H9 (cell line): ENCODE data around the gene AGO3. TPM values are rescaled to one million over a fixed set of nuclear protein-coding genes. Genes with fewer than 3 reads are reported as not detected.

ENCODE experiments used
- DNase-seq: peaks from one replicate; pipeline ENCODE4 v3.0.0-alpha.2; 2017
- H2AFZ ChIP-seq: one replicate; pipeline ENCODE4 v1.6.1; 2013; ENCODE audit warnings: mild to moderate bottlenecking, low read length, control low read depth, moderate library complexity
- H2AK5ac ChIP-seq: 2 replicates; pipeline ENCODE4 v1.6.1; 2013; ENCODE audit warnings: low read length, control low read depth, mixed read lengths; ENCODE audit not compliant: insufficient read length
- H2BK120ac ChIP-seq: one replicate; pipeline ENCODE4 v1.6.1; 2013; ENCODE audit warnings: low read depth, mild to moderate bottlenecking, low read length, control low read depth, inconsistent platforms; ENCODE audit not compliant: poor library complexity, severe bottlenecking
- H2BK12ac ChIP-seq: 2 replicates; pipeline ENCODE4 v1.6.1; 2013; ENCODE audit warnings: low read length, control low read depth, mixed read lengths, low read depth; ENCODE audit not compliant: insufficient read length
- H2BK15ac ChIP-seq: 2 replicates; pipeline ENCODE4 v1.6.1; 2013; ENCODE audit warnings: low read depth, low read length, control low read depth
- H2BK20ac ChIP-seq: one replicate; pipeline ENCODE4 v1.6.1; 2013; ENCODE audit warnings: low read depth, mild to moderate bottlenecking, low read length, control low read depth, inconsistent platforms; ENCODE audit not compliant: poor library complexity, severe bottlenecking
- H2BK5ac ChIP-seq: 2 replicates; pipeline ENCODE4 v1.6.1; 2013; ENCODE audit warnings: low read length, control low read depth, mixed read lengths; ENCODE audit not compliant: insufficient read length
- H3K14ac ChIP-seq: 2 replicates; pipeline ENCODE4 v1.6.1; 2013; ENCODE audit warnings: low read length, control low read depth; ENCODE audit not compliant: insufficient read depth
- H3K18ac ChIP-seq: 2 replicates; pipeline ENCODE4 v1.6.1; 2013; ENCODE audit warnings: low read depth, mild to moderate bottlenecking, mixed read lengths, low read length, control low read depth; ENCODE audit not compliant: insufficient read length
- H3K23ac ChIP-seq: 2 replicates; pipeline ENCODE4 v1.6.1; 2013; ENCODE audit warnings: low read length, control low read depth, mixed read lengths, low read depth; ENCODE audit not compliant: insufficient read length
- H3K23me2 ChIP-seq: 2 replicates; pipeline ENCODE4 v1.6.1; 2013; ENCODE audit warnings: low read depth, mild to moderate bottlenecking, mixed read lengths, low read length, control low read depth; ENCODE audit not compliant: insufficient read length, poor library complexity, severe bottlenecking
- H3K27ac ChIP-seq: 2 replicates; pipeline ENCODE4 v1.5.1; 2013; ENCODE audit warnings: low read length, control low read depth, mixed read lengths, low read depth; ENCODE audit not compliant: insufficient read length
- H3K27me3 ChIP-seq: 2 replicates; pipeline ENCODE4 v1.6.1; 2013; ENCODE audit warnings: low read length, control low read depth, inconsistent platforms; ENCODE audit not compliant: insufficient read depth
- H3K4ac ChIP-seq: 2 replicates; pipeline ENCODE4 v1.6.1; 2013; ENCODE audit warnings: low read depth, mild to moderate bottlenecking, control low read depth, inconsistent platforms, low read length, moderate library complexity
- H3K4me1 ChIP-seq: 2 replicates; pipeline ENCODE4 v1.6.1; 2013; ENCODE audit warnings: low read length, control low read depth, inconsistent platforms; ENCODE audit not compliant: insufficient read depth
- H3K4me2 ChIP-seq: 2 replicates; pipeline ENCODE4 v1.6.1; 2013; ENCODE audit warnings: low read length, control low read depth, mixed read lengths; ENCODE audit not compliant: insufficient read length, insufficient read depth
- H3K56ac ChIP-seq: 2 replicates; pipeline ENCODE4 v1.6.1; 2013; ENCODE audit warnings: low read depth, mild to moderate bottlenecking, mixed read lengths, low read length, control low read depth; ENCODE audit not compliant: insufficient read length
- H3K79me1 ChIP-seq: 2 replicates; pipeline ENCODE4 v1.6.1; 2013; ENCODE audit warnings: low read depth, mild to moderate bottlenecking, moderate library complexity, low read length, control low read depth, inconsistent platforms; ENCODE audit not compliant: insufficient read depth, poor library complexity, severe bottlenecking
- H3K79me2 ChIP-seq: 2 replicates; pipeline ENCODE4 v1.6.1; 2013; ENCODE audit warnings: low read length, control low read depth, inconsistent platforms; ENCODE audit not compliant: insufficient read depth
- H3K9ac ChIP-seq: 2 replicates; pipeline ENCODE4 v1.6.1; 2013; ENCODE audit warnings: low read length, control low read depth, mixed read lengths; ENCODE audit not compliant: insufficient read length; ENCODE audit errors: extremely low read depth
- H3K9me3 ChIP-seq: one replicate; pipeline ENCODE4 v1.6.1; 2013; ENCODE audit warnings: low read depth, low read length, inconsistent platforms; ENCODE audit not compliant: control insufficient read depth
- H3T11ph ChIP-seq: one replicate; pipeline ENCODE4 v1.6.1; 2013; ENCODE audit warnings: mild to moderate bottlenecking, low read length, control low read depth, inconsistent platforms
- H4K20me1 ChIP-seq: one replicate; pipeline ENCODE4 v1.6.1; 2013; ENCODE audit not compliant: control insufficient read depth, insufficient read length, insufficient read depth
- H4K5ac ChIP-seq: 2 replicates; pipeline ENCODE4 v1.6.1; 2013; ENCODE audit warnings: low read depth, mild to moderate bottlenecking, mixed read lengths, low read length, control low read depth; ENCODE audit not compliant: insufficient read length
- H4K8ac ChIP-seq: replicated peaks from 2 replicates; pipeline ENCODE4 v1.6.1; 2013; ENCODE audit warnings: low read length, control low read depth, mixed read lengths, low read depth; ENCODE audit not compliant: insufficient read length
- H4K91ac ChIP-seq: 2 replicates; pipeline ENCODE4 v1.6.1; 2013; ENCODE audit warnings: low read depth, mild to moderate bottlenecking, moderate library complexity, mixed read lengths, low read length, control low read depth; ENCODE audit not compliant: insufficient read length
- H3K27ac Mint-ChIP-seq, 3 experiments: 2 replicates in 2 of 3; 3 replicates in 1 of 3; pipeline ENCODE4 v1.8.0; 2020 to 2021; ENCODE audit warnings: mixed read lengths in 3 of 3, mild to moderate bottlenecking in 1 of 3, moderate library complexity in 1 of 3
- H3K27me3 Mint-ChIP-seq: 2 replicates; pipeline ENCODE4 v1.8.0; 2021; ENCODE audit warnings: low read depth, mild to moderate bottlenecking, moderate library complexity, mixed read lengths
- H3K36me3 Mint-ChIP-seq, 3 experiments: 2 replicates in 2 of 3; 3 replicates in 1 of 3; pipeline ENCODE4 v1.8.0; 2020 to 2021; ENCODE audit warnings: low read depth in 3 of 3, mixed read lengths in 3 of 3; ENCODE audit not compliant: insufficient read depth in 1 of 3
- H3K4me1 Mint-ChIP-seq, 2 experiments: 2 replicates each; pipeline ENCODE4 v1.8.0; 2020; ENCODE audit warnings: mixed read lengths in 2 of 2
- H3K4me3 Mint-ChIP-seq, 2 experiments: 2 replicates in 1 of 2; 3 replicates in 1 of 2; pipeline ENCODE4 v1.8.0; 2020 to 2021; ENCODE audit warnings: mild to moderate bottlenecking in 2 of 2, mixed read lengths in 2 of 2, moderate library complexity in 1 of 2
- H3K9me3 Mint-ChIP-seq, 2 experiments: 2 replicates in 1 of 2; 3 replicates in 1 of 2; pipeline ENCODE4 v1.8.0; 2020; ENCODE audit warnings: mild to moderate bottlenecking in 2 of 2, mixed read lengths in 2 of 2, moderate library complexity in 1 of 2
- CTCF ChIP-seq: fragments of 200-600 bp; sonication (generic); conservative IDR thresholded peaks from 3 replicates; pipeline ENCODE4 v1.8.0; 2021; ENCODE audit warnings: antibody characterized with exemption, mild to moderate bottlenecking
- WGBS: extraction: QIAGEN DNeasy Blood & Tissue Kit; methylation state at CpG from one replicate; pipeline ENCODE4 v1.1.7; 2013; ENCODE audit warnings: missing lambda C conversion rate, low lambda C conversion rate, mixed read lengths; ENCODE audit not compliant: insufficient read length; ENCODE audit errors: extremely low coverage; 5-methylcytosine and 5-hydroxymethylcytosine counted together
- total RNA-seq: library from RNA; stranded (reverse); gene quantifications from 2 replicates; pipeline ENCODE4 v1.2.1, GENCODE V29; 2021

AGO3 gene
- total RNA-seq, 1 experiment from 2014 or later = 27.0 TPM

- Histone ChIP-seq H3K9me3 (no peaks in the 10 kb centered on the region), H2BK120ac (no peak overlapping the region), H4K5ac (no peak overlapping the region), H2AK5ac (no peak overlapping the region), H3K23ac (no peak overlapping the region), H2BK15ac (no peak overlapping the region), H3K79me1 (no peaks in the 10 kb centered on the region), H4K20me1 (no peaks in the 10 kb centered on the region), H3K18ac (no peak overlapping the region), H2AFZ (no peak overlapping the region), H4K8ac (no peak overlapping the region), H3K27me3 (no peaks in the 10 kb centered on the region), H3K4me2 (no peak overlapping the region), H3K79me2 (no peaks in the 10 kb centered on the region), H3K14ac (no peak overlapping the region), H4K91ac (no peak overlapping the region), H2BK5ac (no peak overlapping the region), H3K23me2 (no peaks in the 10 kb centered on the region), H3K27ac (no peak overlapping the region), H3K4me1 (no peaks in the 10 kb centered on the region), H2BK12ac (no peak overlapping the region), H3T11ph (no peak overlapping the region), H3K56ac (no peak overlapping the region), H3K9ac (no peak overlapping the region), H3K4ac (no peak overlapping the region), H2BK20ac (no peak overlapping the region)
- Mint-ChIP-seq H3K9me3 (no peaks in the 10 kb centered on the region), H3K27ac (no peak overlapping the region; a peak in 1 of 7 replicates), H3K4me3 (no peak overlapping the region), H3K27me3 (no peaks in the 10 kb centered on the region), H3K4me1 (no peaks in the 10 kb centered on the region), H3K36me3 (peaks cover 16 to 38% (median 20%) of the 10 kb centered on the region in 3 experiments)
- no peak for TF ChIP-seq CTCF
- no peak for DNase-seq
- WGBS = no CpG with 5 or more reads among the region's 2 CpGs
Measured at GRCh38 chr1:36014722-36015220, 83.9 kb downstream of the AGO3 start.
